ENCODE data around the gene PTGER1. TPM values are rescaled to one million over a fixed set of nuclear protein-coding genes. Genes with fewer than 3 reads are reported as not detected.

Gene PTGER1
- total RNA-seq, 1 donor, result 1.9 TPM

DNA sequence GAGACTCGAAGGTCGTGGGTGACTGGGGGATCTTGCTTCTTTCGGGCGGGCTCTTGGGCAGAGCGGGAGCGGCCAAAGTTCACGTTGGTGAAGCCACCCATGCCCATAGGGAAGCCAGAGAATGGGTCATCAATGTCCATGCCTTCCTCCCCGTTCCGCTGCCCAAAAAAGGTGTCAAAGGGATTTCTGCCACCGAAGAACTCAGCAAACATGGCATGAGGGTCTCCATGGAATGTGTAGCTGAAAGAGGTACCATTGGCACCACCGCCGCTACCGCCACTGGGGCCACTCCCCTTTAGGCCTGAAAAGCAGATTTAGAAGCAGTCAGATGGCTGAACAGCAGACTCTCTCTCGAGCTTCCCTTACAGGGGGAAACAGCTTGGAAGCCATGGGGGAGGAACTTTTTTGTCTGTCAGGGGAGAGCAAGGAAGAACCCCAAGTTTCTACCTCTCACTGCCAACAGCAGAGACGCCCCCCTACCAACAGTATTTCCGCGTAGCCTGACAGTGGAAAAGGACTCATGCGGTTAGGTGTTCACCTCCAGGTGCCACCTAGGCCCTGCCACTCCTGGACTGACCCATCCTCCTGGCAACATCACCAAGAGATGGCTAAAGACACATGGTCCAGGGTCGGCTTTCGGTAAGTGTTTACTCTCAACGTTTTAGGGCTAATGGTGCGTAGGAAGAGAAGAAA, 41.7 kb upstream of the PTGER1 start:
- peak overlapping the region; percentile 98 for H3K4me3 ChIP-seq (ENCODE audit: low read depth, low read length)
- TF ChIP-seq, protein P1, sequence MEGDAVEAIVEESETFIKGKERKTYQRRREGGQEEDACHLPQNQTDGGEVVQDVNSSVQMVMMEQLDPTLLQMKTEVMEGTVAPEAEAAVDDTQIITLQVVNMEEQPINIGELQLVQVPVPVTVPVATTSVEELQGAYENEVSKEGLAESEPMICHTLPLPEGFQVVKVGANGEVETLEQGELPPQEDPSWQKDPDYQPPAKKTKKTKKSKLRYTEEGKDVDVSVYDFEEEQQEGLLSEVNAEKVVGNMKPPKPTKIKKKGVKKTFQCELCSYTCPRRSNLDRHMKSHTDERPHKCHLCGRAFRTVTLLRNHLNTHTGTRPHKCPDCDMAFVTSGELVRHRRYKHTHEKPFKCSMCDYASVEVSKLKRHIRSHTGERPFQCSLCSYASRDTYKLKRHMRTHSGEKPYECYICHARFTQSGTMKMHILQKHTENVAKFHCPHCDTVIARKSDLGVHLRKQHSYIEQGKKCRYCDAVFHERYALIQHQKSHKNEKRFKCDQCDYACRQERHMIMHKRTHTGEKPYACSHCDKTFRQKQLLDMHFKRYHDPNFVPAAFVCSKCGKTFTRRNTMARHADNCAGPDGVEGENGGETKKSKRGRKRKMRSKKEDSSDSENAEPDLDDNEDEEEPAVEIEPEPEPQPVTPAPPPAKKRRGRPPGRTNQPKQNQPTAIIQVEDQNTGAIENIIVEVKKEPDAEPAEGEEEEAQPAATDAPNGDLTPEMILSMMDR (IDR thresholded peaks at IDR 0.05; ENCODE audit: insufficient read depth, low read length), result no peak
- DNase-seq (ENCODE audit: low read depth), result no peak

DNA sequence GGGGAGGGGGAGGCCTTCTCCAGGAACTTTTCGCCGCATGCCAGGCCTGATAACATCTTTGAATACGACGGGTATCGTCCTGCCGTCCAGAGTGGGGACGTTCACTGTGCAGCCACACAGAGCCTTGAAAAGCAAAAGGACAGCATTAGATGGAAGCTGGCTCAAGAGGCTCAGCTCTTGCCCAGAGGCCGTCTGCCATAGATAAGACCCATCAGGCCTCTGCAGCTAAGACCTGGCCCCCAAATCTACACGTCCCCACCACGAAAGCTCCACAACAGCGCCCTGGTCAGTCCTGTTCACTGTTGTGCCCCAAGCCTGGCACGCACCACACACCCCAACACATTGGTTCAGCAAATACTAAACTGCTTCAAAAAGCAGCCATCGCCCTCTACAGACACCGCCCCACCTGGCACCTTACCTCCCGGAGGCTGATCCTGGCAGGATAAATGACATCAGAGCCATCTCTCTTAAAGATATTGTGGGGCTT, 40.9 kb upstream of the PTGER1 start:
- peak overlapping the region; percentile 98 for H3K4me3 ChIP-seq (ENCODE audit: low read depth, low read length)
- TF ChIP-seq, protein P1 (IDR thresholded peaks at IDR 0.05; ENCODE audit: insufficient read depth, low read length), result no peak
- DNase-seq (ENCODE audit: low read depth), result no peak

DNA sequence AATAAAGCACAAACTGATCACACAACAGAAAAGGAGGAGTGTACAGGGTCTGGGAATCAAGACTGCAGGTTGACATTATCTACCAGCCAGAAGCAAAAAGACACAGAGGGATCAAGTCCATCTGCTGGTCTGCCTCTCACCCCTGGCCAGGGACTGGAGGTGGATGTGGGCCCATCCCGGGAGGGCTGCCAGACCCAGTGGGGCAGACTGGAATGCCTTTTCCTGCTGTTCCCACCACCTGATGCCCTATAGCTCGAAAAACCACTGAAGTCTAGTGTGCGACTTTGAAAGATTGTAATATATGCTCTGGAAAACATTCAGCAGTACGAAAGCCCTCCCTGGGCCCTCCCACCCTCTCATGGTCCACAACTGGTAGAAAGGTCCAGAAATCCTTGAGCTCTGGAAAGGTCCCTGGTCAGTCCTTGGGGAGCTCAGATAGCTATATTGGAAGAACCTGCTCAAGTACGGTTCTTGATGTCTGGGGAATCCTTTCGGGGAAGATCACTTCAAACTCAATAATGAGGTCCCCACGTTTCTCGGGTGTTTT, 40.4 kb upstream of the PTGER1 start:
- TF ChIP-seq, protein P1 (IDR thresholded peaks at IDR 0.05; ENCODE audit: insufficient read depth, low read length), result no peak
- peak overlapping the region; percentile 98 for H3K4me3 ChIP-seq (ENCODE audit: low read depth, low read length)
- no peak for DNase-seq (ENCODE audit: low read depth)

DNA sequence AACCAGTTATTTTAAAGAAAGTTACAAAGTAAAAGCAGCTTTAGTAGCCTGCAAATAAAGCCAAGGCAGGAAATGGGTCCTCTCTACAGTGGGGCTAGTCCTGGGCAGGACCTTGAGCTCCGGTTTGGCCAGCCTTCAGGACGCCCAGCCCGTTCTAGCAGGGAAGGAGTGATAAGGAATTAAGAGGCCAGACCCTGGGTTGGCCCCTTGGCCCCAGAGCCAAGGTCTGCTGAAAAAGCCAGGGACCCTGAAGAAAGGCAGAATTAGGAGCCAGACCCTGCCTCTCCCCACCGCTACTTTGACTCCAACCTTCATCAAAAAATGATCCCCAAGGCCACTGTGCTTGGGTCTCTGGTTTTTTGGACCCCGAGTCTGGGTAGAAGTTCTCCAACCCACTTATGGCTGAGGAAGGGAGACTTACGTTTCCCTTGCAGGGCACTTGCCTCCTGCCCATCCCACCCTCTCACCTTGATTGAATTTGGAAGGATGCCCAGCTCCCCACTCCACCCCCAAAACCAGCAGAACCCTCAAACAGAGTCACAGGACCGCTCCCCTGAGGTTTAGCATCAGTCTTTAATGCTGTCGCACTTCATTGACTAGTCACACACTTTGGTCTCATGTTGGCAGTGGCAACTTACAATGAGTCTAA, 39.2 kb upstream of the PTGER1 start:
- TF ChIP-seq, protein P1 (IDR thresholded peaks at IDR 0.05; ENCODE audit: insufficient read depth, low read length), result no peak
- no peak for DNase-seq (ENCODE audit: low read depth)
- peak overlapping the region; percentile 4 for H3K4me3 ChIP-seq (ENCODE audit: low read depth, low read length)

DNA sequence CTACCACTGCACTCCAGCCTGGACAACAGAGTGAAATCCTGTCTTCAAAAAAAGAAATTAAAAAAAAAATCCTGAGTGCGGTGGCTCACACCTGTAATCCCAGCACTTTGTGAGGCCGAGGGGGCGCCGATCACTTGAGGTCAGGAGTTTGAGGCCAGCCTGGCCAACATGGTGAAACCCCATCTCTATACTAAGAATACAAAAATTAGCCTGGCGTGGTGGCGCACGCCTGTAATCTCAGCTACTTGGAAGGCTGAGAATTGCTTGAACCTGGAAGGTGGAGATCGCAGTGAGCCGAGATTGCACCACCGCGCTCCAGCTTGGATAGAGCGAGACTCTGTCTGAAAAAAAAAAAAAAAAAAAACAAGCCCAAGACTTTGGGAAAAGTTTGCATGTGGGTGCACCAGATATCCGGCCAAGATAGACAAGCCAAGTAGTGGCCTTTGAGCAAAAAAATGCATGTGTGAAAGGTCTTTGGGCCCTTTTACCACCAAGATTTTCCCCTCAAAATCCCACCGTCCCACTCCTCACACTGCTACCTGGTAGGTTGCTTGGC, 37.3 kb upstream of the PTGER1 start:
- TF ChIP-seq, protein P1 (IDR thresholded peaks at IDR 0.05; ENCODE audit: insufficient read depth, low read length), result no peak

DNA sequence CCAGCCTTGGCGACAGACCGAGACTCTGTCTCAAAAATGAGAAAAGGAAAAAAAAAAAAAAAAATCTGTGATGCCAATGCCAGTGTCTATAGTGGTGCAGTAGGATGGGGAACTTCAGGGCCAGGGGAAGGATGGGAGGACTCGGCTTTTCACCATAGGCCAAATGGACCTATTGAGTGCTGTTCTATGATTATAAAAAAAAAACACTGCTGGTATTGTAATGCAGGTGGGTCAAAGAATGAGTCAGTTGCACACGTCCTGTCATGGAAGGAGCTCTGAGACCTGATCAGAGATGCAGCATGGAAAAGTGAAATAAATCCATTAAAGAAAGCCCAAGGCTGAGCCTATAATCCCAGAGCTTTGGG, 36.1 kb upstream of the PTGER1 start:
- TF ChIP-seq, protein P1 (IDR thresholded peaks at IDR 0.05; ENCODE audit: insufficient read depth, low read length), result no peak
- DNase-seq (ENCODE audit: low read depth), result no peak
- H3K4me3 ChIP-seq (ENCODE audit: low read depth, low read length), result no peak overlapping the region

More for the DNA sequence above, 37.3 kb upstream of the PTGER1 start:
- H3K4me3 ChIP-seq (ENCODE audit: low read depth, low read length), result no peak overlapping the region
- DNase-seq (ENCODE audit: low read depth), result no peak
